IMR-90 (cell line): ENCODE measurements around the gene ZNF202.

ENCODE experiments used
- CEBPB ChIP-seq: IDR thresholded peaks from 2 replicates; pipeline ENCODE4 v1.6.1; 2012; ENCODE audit warnings: low read depth, low read length, improper control_type of control experiment
- FOS ChIP-seq: fragments of 150-350 bp; IDR thresholded peaks from 2 replicates; pipeline ENCODE4 v1.6.1; 2016; ENCODE audit warnings: low read depth, low read length
- MAFK ChIP-seq: IDR thresholded peaks from 2 replicates; pipeline ENCODE4 v1.6.1; 2012; ENCODE audit warnings: low read depth, low read length, improper control_type of control experiment
- MAZ ChIP-seq: IDR thresholded peaks from 2 replicates; pipeline ENCODE4 v1.6.1; 2012; ENCODE audit warnings: low read depth, mild to moderate bottlenecking, low read length, improper control_type of control experiment, moderate library complexity, borderline replicate concordance
- MXI1 ChIP-seq: IDR thresholded peaks from 2 replicates; pipeline ENCODE4 v1.6.1; 2012; ENCODE audit warnings: low read depth, mild to moderate bottlenecking, low read length, moderate library complexity, borderline replicate concordance
- POLR2A ChIP-seq: IDR thresholded peaks from 2 replicates; pipeline ENCODE4 v1.6.1; 2012; ENCODE audit warnings: mild to moderate bottlenecking, low read depth, low read length
- RAD21 ChIP-seq: IDR thresholded peaks from 2 replicates; pipeline ENCODE4 v1.6.1; 2012; ENCODE audit warnings: low read length, improper control_type of control experiment
- SMC3 ChIP-seq: fragments of 150-350 bp; IDR thresholded peaks from 2 replicates; pipeline ENCODE4 v1.6.1; 2016; ENCODE audit warnings: low read depth, mild to moderate bottlenecking, antibody characterized with exemption, low read length, moderate library complexity
- USF2 ChIP-seq: fragments of 150-350 bp; IDR thresholded peaks from 2 replicates; pipeline ENCODE4 v1.6.1; 2017; ENCODE audit warnings: mild to moderate bottlenecking, antibody characterized with exemption, low read length, low read depth
- TF ChIP-seq, protein P1 (sequence below): conservative IDR thresholded peaks from 2 replicates; pipeline ENCODE4 v1.5.1; 2012; ENCODE audit warnings: mild to moderate bottlenecking, low read depth, low read length, improper control_type of control experiment

- TF ChIP-seq MXI1 = no peak
- no peak for TF ChIP-seq FOS
- TF ChIP-seq, protein P1, sequence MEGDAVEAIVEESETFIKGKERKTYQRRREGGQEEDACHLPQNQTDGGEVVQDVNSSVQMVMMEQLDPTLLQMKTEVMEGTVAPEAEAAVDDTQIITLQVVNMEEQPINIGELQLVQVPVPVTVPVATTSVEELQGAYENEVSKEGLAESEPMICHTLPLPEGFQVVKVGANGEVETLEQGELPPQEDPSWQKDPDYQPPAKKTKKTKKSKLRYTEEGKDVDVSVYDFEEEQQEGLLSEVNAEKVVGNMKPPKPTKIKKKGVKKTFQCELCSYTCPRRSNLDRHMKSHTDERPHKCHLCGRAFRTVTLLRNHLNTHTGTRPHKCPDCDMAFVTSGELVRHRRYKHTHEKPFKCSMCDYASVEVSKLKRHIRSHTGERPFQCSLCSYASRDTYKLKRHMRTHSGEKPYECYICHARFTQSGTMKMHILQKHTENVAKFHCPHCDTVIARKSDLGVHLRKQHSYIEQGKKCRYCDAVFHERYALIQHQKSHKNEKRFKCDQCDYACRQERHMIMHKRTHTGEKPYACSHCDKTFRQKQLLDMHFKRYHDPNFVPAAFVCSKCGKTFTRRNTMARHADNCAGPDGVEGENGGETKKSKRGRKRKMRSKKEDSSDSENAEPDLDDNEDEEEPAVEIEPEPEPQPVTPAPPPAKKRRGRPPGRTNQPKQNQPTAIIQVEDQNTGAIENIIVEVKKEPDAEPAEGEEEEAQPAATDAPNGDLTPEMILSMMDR = no peak
- no peak for TF ChIP-seq SMC3
- TF ChIP-seq RAD21 = no peak
- no peak for TF ChIP-seq POLR2A
- TF ChIP-seq USF2 = no peak
- TF ChIP-seq CEBPB = no peak
- no peak for TF ChIP-seq MAFK
- no peak for TF ChIP-seq MAZ
These were observed 56.9 kb downstream of the ZNF202 start for GRCh38 chr11:123684601-123685000.
